GM19455 (cell line): Measurements from ENCODE around the gene CAV2.

Source experiments
- ATAC-seq: cut with Tn5 transposase; IDR thresholded peaks from one replicate; pipeline ENCODE4 v1.9.1; 2021; ENCODE audit not compliant: unreplicated experiment

The CAV2 gene

GRCh38 chr7:116522247-116522646 lies 22.7 kb downstream of the CAV2 start:
- ATAC-seq: no peak

GRCh38 chr7:116524221-116524608 lies 24.7 kb downstream of the CAV2 start:
- no peak for ATAC-seq

GRCh38 chr7:116524609-116525297 lies 25.2 kb downstream of the CAV2 start, which contains the start of gene CAV1:
Gene CAV1, plus strand, starts transcription at chr7:116525036. Its CDS starts 27 bp downstream, at chr7:116525063.
- no peak for ATAC-seq

- ATAC-seq: no peak
Measured at GRCh38 chr7:116525298-116525912, 25.9 kb downstream of the CAV2 start.

GRCh38 chr7:116525913-116526861 lies 26.6 kb downstream of the CAV2 start:
- ATAC-seq: peak; percentile 95

GRCh38 chr7:116526897-116527296 lies 27.4 kb downstream of the CAV2 start:
- ATAC-seq: no peak

- no peak for ATAC-seq
Measured at GRCh38 chr7:116527521-116527920, 28.0 kb downstream of the CAV2 start.

GRCh38 chr7:116528008-116528789 lies 28.7 kb downstream of the CAV2 start:
- ATAC-seq: no peak

- no peak for ATAC-seq
Measured at GRCh38 chr7:116529250-116529649, 29.7 kb downstream of the CAV2 start.

GRCh38 chr7:116530107-116530820 lies 30.7 kb downstream of the CAV2 start:
- no peak for ATAC-seq

GRCh38 chr7:116532102-116532688 lies 32.7 kb downstream of the CAV2 start:
- ATAC-seq: no peak

- no peak for ATAC-seq
Measured at GRCh38 chr7:116534790-116535189, 35.3 kb downstream of the CAV2 start.

GRCh38 chr7:116535416-116535815 lies 35.9 kb downstream of the CAV2 start:
- no peak for ATAC-seq

GRCh38 chr7:116538138-116538537 lies 38.6 kb downstream of the CAV2 start:
- no peak for ATAC-seq

- no peak for ATAC-seq
Measured at GRCh38 chr7:116539879-116540278, 40.3 kb downstream of the CAV2 start.

GRCh38 chr7:116540743-116541142 lies 41.2 kb downstream of the CAV2 start:
- ATAC-seq: no peak

- no peak for ATAC-seq
Measured at GRCh38 chr7:116541951-116542350, 42.4 kb downstream of the CAV2 start.

GRCh38 chr7:116542618-116543017 lies 43.1 kb downstream of the CAV2 start:
- no peak for ATAC-seq

- no peak for ATAC-seq
Measured at GRCh38 chr7:116543664-116544063, 44.1 kb downstream of the CAV2 start.

GRCh38 chr7:116544487-116544886 lies 44.9 kb downstream of the CAV2 start:
- no peak for ATAC-seq
